Measurements from ENCODE around the gene ZNF654.

DNA sequence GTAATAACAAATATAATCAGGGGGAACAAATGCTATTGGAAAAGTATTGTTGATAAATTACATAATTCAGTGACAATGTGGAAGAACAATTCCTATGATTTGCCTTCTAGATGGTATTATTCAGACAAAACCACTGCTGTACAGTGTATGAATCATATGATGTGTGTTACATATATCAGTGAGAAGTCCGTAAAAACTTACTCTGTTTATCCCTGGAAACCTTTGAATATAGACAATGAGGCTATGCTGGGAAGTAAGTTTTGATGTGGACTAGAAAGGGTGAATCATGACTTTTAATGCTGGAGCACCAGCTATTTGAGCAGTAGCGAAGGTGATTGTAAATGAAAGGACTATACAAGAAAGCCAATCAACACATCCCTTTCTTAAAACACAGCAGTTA is 108.6 kb downstream of the ZNF654 start:
- TF ChIP-seq POLR2A (IDR thresholded peaks at IDR 0.05) (no peak), CTCF (IDR thresholded peaks at IDR 0.05) (no peak)

All from right lobe of liver (tissue), 4 donors.